ENCODE results near the gene CCDC167.
A peak's percentile ranks its signal among the peaks of the same experiment; 100 is the strongest.

The CCDC167 gene

GRCh38 chr6:37528541-37528940 lies 28.8 kb upstream of the CCDC167 start:
- DNase-seq = no peak

- DNase-seq = no peak
Observed at GRCh38 chr6:37525460-37526357, 26.0 kb upstream of the CCDC167 start.

GRCh38 chr6:37524970-37525318 lies 25.3 kb upstream of the CCDC167 start:
- DNase-seq = no peak

- DNase-seq = no peak
Observed at GRCh38 chr6:37524025-37524969, 24.6 kb upstream of the CCDC167 start.

GRCh38 chr6:37523412-37523811 lies 23.7 kb upstream of the CCDC167 start:
- DNase-seq = no peak

- no peak for DNase-seq
Observed at GRCh38 chr6:37522836-37523235, 23.1 kb upstream of the CCDC167 start.

GRCh38 chr6:37521674-37522073 lies 22.0 kb upstream of the CCDC167 start:
- DNase-seq = no peak

- no peak for DNase-seq
Observed at GRCh38 chr6:37520926-37521325, 21.2 kb upstream of the CCDC167 start.

GRCh38 chr6:37519461-37519860 lies 19.8 kb upstream of the CCDC167 start:
- no peak for DNase-seq

- DNase-seq = no peak
Observed at GRCh38 chr6:37518116-37518515, 18.4 kb upstream of the CCDC167 start.

GRCh38 chr6:37517411-37517812 lies 17.7 kb upstream of the CCDC167 start:
- peak; percentile 20 to 40 (median 30) for DNase-seq

- DNase-seq = no peak
Observed at GRCh38 chr6:37516920-37517405, 17.3 kb upstream of the CCDC167 start.

- DNase-seq = peak; percentile 54 to 75 (median 67)
Observed at GRCh38 chr6:37516076-37516919, 16.6 kb upstream of the CCDC167 start.

GRCh38 chr6:37515712-37516075 lies 16.0 kb upstream of the CCDC167 start:
- DNase-seq = no peak

- DNase-seq = no peak
Observed at GRCh38 chr6:37514837-37515236, 15.1 kb upstream of the CCDC167 start.

- DNase-seq = peak in 1 of 4 experiments; percentile 15
Observed at GRCh38 chr6:37514321-37514771, 14.7 kb upstream of the CCDC167 start.

- DNase-seq = no peak
Observed at GRCh38 chr6:37513576-37513975, 13.9 kb upstream of the CCDC167 start.

GRCh38 chr6:37513155-37513554 lies 13.5 kb upstream of the CCDC167 start:
- no peak for DNase-seq

GRCh38 chr6:37512400-37513011 lies 12.8 kb upstream of the CCDC167 start:
- DNase-seq = no peak

- no peak for DNase-seq
Observed at GRCh38 chr6:37511910-37512399, 12.3 kb upstream of the CCDC167 start.

- DNase-seq = no peak
Observed at GRCh38 chr6:37511201-37511600, 11.5 kb upstream of the CCDC167 start.
